ENCODE results near the gene MESP2.

MESP2 gene

GRCh38 chr15:89823836-89824606 is 47.9 kb downstream of the MESP2 start:
- CTCF ChIA-PET = no interaction called here
- TF ChIP-seq CTCF (conservative IDR thresholded peaks at IDR 0.05; ENCODE audit: low read depth) = no peak
- no peak for DNase-seq (ENCODE audit: low spot score)
- H3K27ac ChIP-seq = peak overlapping the region; percentile 73
- POLR2A ChIA-PET (ENCODE audit: low non-redundant PET) = no interaction called here

GRCh38 chr15:89824607-89824867 is 48.4 kb downstream of the MESP2 start:
- H3K27ac ChIP-seq = peak overlapping the region; percentile 73; the same call in 1 of the 2 replicates
- no peak for TF ChIP-seq CTCF (conservative IDR thresholded peaks at IDR 0.05; ENCODE audit: low read depth)
- POLR2A ChIA-PET (ENCODE audit: low non-redundant PET) = no interaction called here
- CTCF ChIA-PET = no interaction called here
- no peak for DNase-seq (ENCODE audit: low spot score)

GRCh38 chr15:89825271-89825940 is 49.3 kb downstream of the MESP2 start:
- no peak overlapping the region for H3K27ac ChIP-seq
- CTCF ChIA-PET = interaction anchor here (0.6 to 0.7 kb wide), 2 partner anchors 11 to 13 kb away, joined by 3 read pairs; no protein-coding TSS in a partner anchor
- TF ChIP-seq CTCF (conservative IDR thresholded peaks at IDR 0.05; ENCODE audit: low read depth) = no peak
- POLR2A ChIA-PET (ENCODE audit: low non-redundant PET) = no interaction called here
- no peak for DNase-seq (ENCODE audit: low spot score)

GRCh38 chr15:89826671-89827655 is 50.8 kb downstream of the MESP2 start:
- H3K27ac ChIP-seq = peak overlapping the region; percentile 60
- ChIA-PET POLR2A (ENCODE audit: low non-redundant PET) (no interaction called here), CTCF (no interaction called here)
- no peak for TF ChIP-seq CTCF (conservative IDR thresholded peaks at IDR 0.05; ENCODE audit: low read depth)
- DNase-seq (ENCODE audit: low spot score) = no peak

- H3K27ac ChIP-seq = peak overlapping the region; percentile 60
- POLR2A ChIA-PET (ENCODE audit: low non-redundant PET) = no interaction called here
- no peak for TF ChIP-seq CTCF (conservative IDR thresholded peaks at IDR 0.05; ENCODE audit: low read depth)
- DNase-seq (ENCODE audit: low spot score) = no peak
- CTCF ChIA-PET = interaction anchor here (0.6 kb wide), 1 partner anchor 50 kb away, joined by 3 read pairs; no protein-coding TSS in a partner anchor
Measured at GRCh38 chr15:89827829-89828228, 51.7 kb downstream of the MESP2 start.
